ENCODE results near the gene FAM131C.

DNA sequence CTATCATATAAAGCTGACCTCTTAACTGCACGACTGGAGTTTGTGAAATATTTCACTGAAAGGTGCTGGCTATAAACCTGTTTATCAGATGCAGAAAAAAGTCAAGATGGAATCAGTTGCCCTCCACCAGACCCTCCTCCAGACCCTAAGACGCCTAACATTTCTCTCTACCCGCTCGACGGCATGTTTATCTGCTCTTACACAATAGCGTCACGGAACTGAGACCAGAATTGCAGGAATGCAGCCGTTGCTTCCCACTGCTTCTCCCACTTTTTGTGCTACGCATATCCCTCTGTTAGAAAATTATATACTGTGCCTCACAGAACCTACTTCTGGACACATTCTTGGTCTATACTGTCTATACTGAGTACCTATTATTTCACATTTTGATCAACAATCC is 28.2 kb upstream of the FAM131C start:
- TF ChIP-seq, protein P1, sequence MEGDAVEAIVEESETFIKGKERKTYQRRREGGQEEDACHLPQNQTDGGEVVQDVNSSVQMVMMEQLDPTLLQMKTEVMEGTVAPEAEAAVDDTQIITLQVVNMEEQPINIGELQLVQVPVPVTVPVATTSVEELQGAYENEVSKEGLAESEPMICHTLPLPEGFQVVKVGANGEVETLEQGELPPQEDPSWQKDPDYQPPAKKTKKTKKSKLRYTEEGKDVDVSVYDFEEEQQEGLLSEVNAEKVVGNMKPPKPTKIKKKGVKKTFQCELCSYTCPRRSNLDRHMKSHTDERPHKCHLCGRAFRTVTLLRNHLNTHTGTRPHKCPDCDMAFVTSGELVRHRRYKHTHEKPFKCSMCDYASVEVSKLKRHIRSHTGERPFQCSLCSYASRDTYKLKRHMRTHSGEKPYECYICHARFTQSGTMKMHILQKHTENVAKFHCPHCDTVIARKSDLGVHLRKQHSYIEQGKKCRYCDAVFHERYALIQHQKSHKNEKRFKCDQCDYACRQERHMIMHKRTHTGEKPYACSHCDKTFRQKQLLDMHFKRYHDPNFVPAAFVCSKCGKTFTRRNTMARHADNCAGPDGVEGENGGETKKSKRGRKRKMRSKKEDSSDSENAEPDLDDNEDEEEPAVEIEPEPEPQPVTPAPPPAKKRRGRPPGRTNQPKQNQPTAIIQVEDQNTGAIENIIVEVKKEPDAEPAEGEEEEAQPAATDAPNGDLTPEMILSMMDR (IDR thresholded peaks at IDR 0.05; ENCODE audit: insufficient read depth, low read length) = no peak
- TF ChIP-seq POLR2AphosphoS5 (IDR thresholded peaks at IDR 0.05; ENCODE audit: low read depth) (no peak), GABPA (IDR thresholded peaks at IDR 0.05; ENCODE audit: low read depth) (no peak)
